HepG2 (cell line): Measurements from ENCODE around the gene VPS37B. TPM values are rescaled to one million over a fixed set of nuclear protein-coding genes. Genes with fewer than 3 reads are reported as not detected.

Experiments
- CBX5 ChIP-seq: sonication (generic); formaldehyde crosslinking; IDR thresholded peaks from 2 replicates; pipeline ENCODE4 v1.4.0; 2020; ENCODE audit warnings: missing genetic modification reagents, borderline replicate concordance
- EHMT2 ChIP-seq: fragments of 200-600 bp; sonication (generic); IDR thresholded peaks from 2 replicates; pipeline ENCODE4 v1.7.0; 2017; ENCODE audit warnings: antibody characterized with exemption, low read depth, low read length, borderline replicate concordance
- EP300 ChIP-seq, 3 experiments: sonication (generic) in 1 of 3; formaldehyde crosslinking in 1 of 3; IDR thresholded peaks; 2 replicates each; pipeline versions ENCODE4 v1.5.1 to v1.6.1; 2011 to 2020; ENCODE audit warnings: low read depth in 2 of 3, low read length in 2 of 3, borderline replicate concordance in 1 of 3, improper control_type of control experiment in 1 of 3, mild to moderate bottlenecking in 1 of 3, missing genetic modification reagents in 1 of 3, moderate library complexity in 1 of 3
- FOXK1 ChIP-seq: sonication (generic); formaldehyde crosslinking; IDR thresholded peaks from 2 replicates; pipeline ENCODE4 v1.4.0; 2020; ENCODE audit warnings: low read depth, missing genetic modification reagents, borderline replicate concordance
- GMEB2 ChIP-seq: IDR thresholded peaks from 2 replicates; pipeline ENCODE4 v1.6.1; 2016; ENCODE audit warnings: missing biosample characterization, missing genetic modification reagents, low read depth
- KDM4B ChIP-seq: sonication (generic); formaldehyde crosslinking; IDR thresholded peaks from 2 replicates; pipeline ENCODE4 v1.4.0; 2020; ENCODE audit warnings: missing genetic modification reagents
- RERE ChIP-seq: IDR thresholded peaks from 2 replicates; pipeline ENCODE4 v1.6.1; 2016; ENCODE audit warnings: low read depth, missing genetic modification reagents, missing compliant biosample characterization
- SP2 ChIP-seq: sonication (generic); formaldehyde crosslinking; IDR thresholded peaks from 2 replicates; pipeline ENCODE4 v1.5.1; 2020; ENCODE audit warnings: mild to moderate bottlenecking, missing genetic modification reagents
- ZNF333 ChIP-seq: sonication (generic); formaldehyde crosslinking; IDR thresholded peaks from 2 replicates; pipeline ENCODE4 v1.4.0; 2020; ENCODE audit warnings: mild to moderate bottlenecking, missing genetic modification reagents, borderline replicate concordance
- ZNF572 ChIP-seq: sonication (generic); formaldehyde crosslinking; IDR thresholded peaks from 2 replicates; pipeline ENCODE4 v1.5.1; 2020; ENCODE audit warnings: mild to moderate bottlenecking, missing genetic modification reagents
- ZSCAN29 ChIP-seq: sonication (generic); formaldehyde crosslinking; conservative IDR thresholded peaks from 2 replicates; pipeline ENCODE4 v1.4.0; 2020; ENCODE audit warnings: mild to moderate bottlenecking, missing genetic modification reagents
- polyA plus RNA-seq, 8 experiments: library from polyadenylated mRNA; depleted of rRNA in 3 of 8; stranded (reverse) in 7 of 8; unstranded in 1 of 8; fragments of >200 nt; fragmentation: Illumina TruSeq in 4 of 8; extraction: Trizol in 4 of 8; gene quantifications; 2 replicates each; pipeline versions ENCODE4 v1.2.1 to v1.2.3, GENCODE V29; 2011 to 2016; ENCODE audit warnings: low read depth in 4 of 8, missing spikeins in 1 of 8, mixed read lengths in 1 of 8; ENCODE audit not compliant: insufficient read depth in 1 of 8
- total RNA-seq, 5 experiments: library from RNA; depleted of rRNA; stranded (reverse); fragments of >200 nt; fragmentation: Illumina TruSeq; extraction: Trizol; gene quantifications; 2 replicates each; pipeline ENCODE4 v1.2.3, GENCODE V29; 2016; ENCODE audit warnings: low read depth in 1 of 5
- TF ChIP-seq, protein P1 (sequence below): sonication (generic); formaldehyde crosslinking; IDR thresholded peaks from 2 replicates; pipeline ENCODE4 v1.5.1; 2020; ENCODE audit warnings: missing genetic modification reagents, mild to moderate bottlenecking, borderline replicate concordance
- TF ChIP-seq, protein P2 (sequence below): sonication (generic); formaldehyde crosslinking; IDR thresholded peaks from 2 replicates; pipeline ENCODE4 v1.4.0; 2020; ENCODE audit warnings: missing genetic modification reagents, mild to moderate bottlenecking, borderline replicate concordance

Gene VPS37B
- total and polyA plus RNA-seq, 2 of the 13 experiments (the other 11 are each of a cell fraction or from before 2014, with no cell fraction given), result 4.6 to 5.3 TPM

GRCh38 chr12:122865268-122866231 lies 30.4 kb downstream of the VPS37B start (continued):
- 0 out of 2 replicates have a peak, but pooled peaks have one; percentile 57 for TF ChIP-seq ZNF572 (CRISPR knock-in tag)
- TF ChIP-seq KDM4B (CRISPR knock-in tag), result 0 out of 2 replicates have a peak, but pooled peaks have one; percentile 20
- no peak; a peak in 1 of 4 replicates for TF ChIP-seq EP300 (IDR thresholded peaks at IDR 0.05; ENCODE audit: low read depth in 2 of 2, low read length in 2 of 2)
- no peak for TF ChIP-seq EP300 (CRISPR knock-in tag; IDR thresholded peaks at IDR 0.05; ENCODE audit: borderline replicate concordance)
- TF ChIP-seq, protein P1, sequence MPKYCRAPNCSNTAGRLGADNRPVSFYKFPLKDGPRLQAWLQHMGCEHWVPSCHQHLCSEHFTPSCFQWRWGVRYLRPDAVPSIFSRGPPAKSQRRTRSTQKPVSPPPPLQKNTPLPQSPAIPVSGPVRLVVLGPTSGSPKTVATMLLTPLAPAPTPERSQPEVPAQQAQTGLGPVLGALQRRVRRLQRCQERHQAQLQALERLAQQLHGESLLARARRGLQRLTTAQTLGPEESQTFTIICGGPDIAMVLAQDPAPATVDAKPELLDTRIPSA (CRISPR knock-in tag), result no peak
- TF ChIP-seq SP2, result no peak; the same call in 1 of the 2 replicates
- TF ChIP-seq, protein P2, sequence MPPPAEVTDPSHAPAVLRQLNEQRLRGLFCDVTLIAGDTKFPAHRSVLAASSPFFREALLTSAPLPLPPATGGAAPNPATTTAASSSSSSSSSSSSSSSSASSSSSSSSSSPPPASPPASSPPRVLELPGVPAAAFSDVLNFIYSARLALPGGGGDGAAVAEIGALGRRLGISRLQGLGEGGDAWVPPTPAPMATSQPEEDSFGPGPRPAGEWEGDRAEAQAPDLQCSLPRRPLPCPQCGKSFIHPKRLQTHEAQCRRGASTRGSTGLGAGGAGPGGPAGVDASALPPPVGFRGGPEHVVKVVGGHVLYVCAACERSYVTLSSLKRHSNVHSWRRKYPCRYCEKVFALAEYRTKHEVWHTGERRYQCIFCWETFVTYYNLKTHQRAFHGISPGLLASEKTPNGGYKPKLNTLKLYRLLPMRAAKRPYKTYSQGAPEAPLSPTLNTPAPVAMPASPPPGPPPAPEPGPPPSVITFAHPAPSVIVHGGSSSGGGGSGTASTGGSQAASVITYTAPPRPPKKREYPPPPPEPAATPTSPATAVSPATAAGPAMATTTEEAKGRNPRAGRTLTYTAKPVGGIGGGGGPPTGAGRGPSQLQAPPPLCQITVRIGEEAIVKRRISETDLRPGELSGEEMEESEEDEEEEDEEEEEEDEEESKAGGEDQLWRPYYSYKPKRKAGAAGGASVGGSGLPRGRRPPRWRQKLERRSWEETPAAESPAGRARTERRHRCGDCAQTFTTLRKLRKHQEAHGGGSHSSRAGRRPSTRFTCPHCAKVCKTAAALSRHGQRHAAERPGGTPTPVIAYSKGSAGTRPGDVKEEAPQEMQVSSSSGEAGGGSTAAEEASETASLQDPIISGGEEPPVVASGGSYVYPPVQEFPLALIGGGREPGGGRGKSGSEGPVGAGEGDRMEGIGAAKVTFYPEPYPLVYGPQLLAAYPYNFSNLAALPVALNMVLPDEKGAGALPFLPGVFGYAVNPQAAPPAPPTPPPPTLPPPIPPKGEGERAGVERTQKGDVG (CRISPR knock-in tag), result no peak
- no peak for TF ChIP-seq EHMT2
- no peak for TF ChIP-seq FOXK1 (CRISPR knock-in tag)
- no peak for TF ChIP-seq GMEB2
- no peak for TF ChIP-seq RERE (CRISPR knock-in tag)
- TF ChIP-seq CBX5, result no peak
- TF ChIP-seq ZSCAN29 (CRISPR knock-in tag), result no peak
- TF ChIP-seq ZNF333 (CRISPR knock-in tag), result no peak
